Measurements from ENCODE around the gene TCEAL4. TPM values are rescaled to one million over a fixed set of nuclear protein-coding genes. Genes with fewer than 3 reads are reported as not detected.
A peak's percentile ranks its signal among the peaks of the same experiment; 100 is the strongest.

The TCEAL4 gene
- 171 TPM for polyA plus RNA-seq (ENCODE audit: insufficient read length)
- long read RNA-seq, donor 1, transcript TCEAL4-212 (3 exons, 1,008 nt) = minor isoform, 11 of 160 reads
- long read RNA-seq, donor 1, transcript TCEAL4-208 (3 exons, 1,273 nt) = major isoform, 114 of 160 reads
- long read RNA-seq, donor 1, transcript TCEAL4-206 (3 exons, 1,135 nt) = minor isoform, 7 of 160 reads
- long read RNA-seq, donor 1, transcript TCEAL4-204 (2 exons, 891 nt) = minor isoform, 13 of 160 reads
- long read RNA-seq, donor 1, partial matches to known transcripts = 0 of 160 reads
- long read RNA-seq, donor 1, other reads (novel, unspliced or antisense) = 14 of 160 reads
- long read RNA-seq, donor 2, transcript TCEAL4-204 (2 exons, 891 nt) = minor isoform, 20 of 146 reads
- long read RNA-seq, donor 2, transcript TCEAL4-208 (3 exons, 1,273 nt) = major isoform, 99 of 146 reads
- long read RNA-seq, donor 2, transcript TCEAL4-212 (3 exons, 1,008 nt) = minor isoform, 10 of 146 reads
- long read RNA-seq, donor 2, partial matches to known transcripts = 0 of 146 reads
- long read RNA-seq, donor 2, other reads (novel, unspliced or antisense) = 10 of 146 reads
- long read RNA-seq, donor 3, transcript TCEAL4-204 (2 exons, 891 nt) = minor isoform, 15 of 102 reads
- long read RNA-seq, donor 3, transcript TCEAL4-208 (3 exons, 1,273 nt) = major isoform, 54 of 102 reads
- long read RNA-seq, donor 3, partial matches to known transcripts = 14 of 102 reads
- long read RNA-seq, donor 3, other reads (novel, unspliced or antisense) = 9 of 102 reads
- long read RNA-seq, donor 4, transcript TCEAL4-208 (3 exons, 1,273 nt) = major isoform, 9 of 17 reads
- long read RNA-seq, donor 4, partial matches to known transcripts = 0 of 17 reads
- long read RNA-seq, donor 4, other reads (novel, unspliced or antisense) = 6 of 17 reads
- long read RNA-seq, donor 5, transcript TCEAL4-208 (3 exons, 1,273 nt) = major isoform, 130 of 175 reads
- long read RNA-seq, donor 5, transcript TCEAL4-212 (3 exons, 1,008 nt) = minor isoform, 12 of 175 reads
- long read RNA-seq, donor 5, transcript TCEAL4-204 (2 exons, 891 nt) = minor isoform, 11 of 175 reads
- long read RNA-seq, donor 5, transcript TCEAL4-206 (3 exons, 1,135 nt) = minor isoform, 6 of 175 reads
- long read RNA-seq, donor 5, partial matches to known transcripts = 7 of 175 reads
- long read RNA-seq, donor 5, other reads (novel, unspliced or antisense) = 8 of 175 reads
- long read RNA-seq, donor 6, transcript TCEAL4-208 (3 exons, 1,273 nt) = major isoform, 81 of 124 reads
- long read RNA-seq, donor 6, transcript TCEAL4-212 (3 exons, 1,008 nt) = minor isoform, 19 of 124 reads
- long read RNA-seq, donor 6, transcript TCEAL4-204 (2 exons, 891 nt) = minor isoform, 6 of 124 reads
- long read RNA-seq, donor 6, partial matches to known transcripts = 13 of 124 reads
- long read RNA-seq, donor 6, other reads (novel, unspliced or antisense) = 0 of 124 reads
- long read RNA-seq, donor 7, transcript TCEAL4-207 (2 exons, 566 nt) = minor isoform, 5 of 212 reads
- long read RNA-seq, donor 7, transcript TCEAL4-212 (3 exons, 1,008 nt) = minor isoform, 15 of 212 reads
- long read RNA-seq, donor 7, transcript TCEAL4-204 (2 exons, 891 nt) = minor isoform, 24 of 212 reads
- long read RNA-seq, donor 7, transcript TCEAL4-208 (3 exons, 1,273 nt) = major isoform, 132 of 212 reads
- long read RNA-seq, donor 7, partial matches to known transcripts = 0 of 212 reads
- long read RNA-seq, donor 7, other reads (novel, unspliced or antisense) = 28 of 212 reads
- long read RNA-seq, donor 8, transcript TCEAL4-206 (3 exons, 1,135 nt) = minor isoform, 5 of 76 reads
- long read RNA-seq, donor 8, transcript TCEAL4-208 (3 exons, 1,273 nt) = major isoform, 36 of 76 reads
- long read RNA-seq, donor 8, transcript TCEAL4-212 (3 exons, 1,008 nt) = minor isoform, 5 of 76 reads
- long read RNA-seq, donor 8, transcript TCEAL4-204 (2 exons, 891 nt) = minor isoform, 5 of 76 reads
- long read RNA-seq, donor 8, partial matches to known transcripts = 25 of 76 reads
- long read RNA-seq, donor 8, other reads (novel, unspliced or antisense) = 0 of 76 reads

- peak; percentile 40 for DNase-seq
Measured at GRCh38 chrX:103585411-103586313, at the start of gene TCEAL4. TSS of gene TCEAL4 (plus strand) at chrX:103585515. CDS start at chrX:103586676, 1,161 bp downstream.

GRCh38 chrX:103536071-103536470 is 49.2 kb upstream of the TCEAL4 start:
- no peak for DNase-seq

- no peak for DNase-seq
Measured at GRCh38 chrX:103536732-103537131, 48.6 kb upstream of the TCEAL4 start.

GRCh38 chrX:103537871-103538387 is 47.4 kb upstream of the TCEAL4 start:
- DNase-seq = no peak

- no peak for DNase-seq
Measured at GRCh38 chrX:103538728-103539127, 46.6 kb upstream of the TCEAL4 start.

- no peak for DNase-seq
Measured at GRCh38 chrX:103539695-103540094, 45.6 kb upstream of the TCEAL4 start.

GRCh38 chrX:103540145-103540544 is 45.2 kb upstream of the TCEAL4 start:
- DNase-seq = no peak

GRCh38 chrX:103549916-103550315 is 35.4 kb upstream of the TCEAL4 start:
- no peak for DNase-seq

- DNase-seq = no peak
Measured at GRCh38 chrX:103550415-103551051, 34.8 kb upstream of the TCEAL4 start.

GRCh38 chrX:103552236-103552635 is 33.1 kb upstream of the TCEAL4 start:
- no peak for DNase-seq

GRCh38 chrX:103554687-103555424 is 30.5 kb upstream of the TCEAL4 start:
- peak; percentile 82 for DNase-seq

- DNase-seq = no peak
Measured at GRCh38 chrX:103556963-103557612, 28.2 kb upstream of the TCEAL4 start.

GRCh38 chrX:103560256-103560655 is 25.1 kb upstream of the TCEAL4 start:
- DNase-seq = no peak

- DNase-seq = no peak
Measured at GRCh38 chrX:103562801-103563200, 22.5 kb upstream of the TCEAL4 start.

GRCh38 chrX:103565197-103565596 is 20.1 kb upstream of the TCEAL4 start:
- DNase-seq = no peak

GRCh38 chrX:103565752-103566151 is 19.6 kb upstream of the TCEAL4 start:
- DNase-seq = no peak

GRCh38 chrX:103571121-103571520 is 14.2 kb upstream of the TCEAL4 start:
- no peak for DNase-seq

All from left kidney (tissue), 8 donors.